Measurements from ENCODE around the gene MBOAT2.

The MBOAT2 gene

GRCh38 chr2:8831516-8831915 lies 172.0 kb downstream of the MBOAT2 start:
- ATAC-seq (ENCODE audit: insufficient read depth, low read depth) (no peak), DNase-seq (no peak)
- Histone ChIP-seq H4K20me1 (ENCODE audit: insufficient read depth, low read length) (peaks cover 45% of the 10 kb centered on the region), H3K4me3 (ENCODE audit: low read depth in 1 of 2, low read length in 2 of 2) (no peak overlapping the region), H3K27me3 (ENCODE audit: insufficient read depth, low read length, poor library complexity) (no peaks in the 10 kb centered on the region), H3K4me1 (ENCODE audit: insufficient read depth, low read length) (peaks cover 26% of the 10 kb centered on the region), H3K27ac (ENCODE audit: low read length) (no peak overlapping the region), H3K36me3 (ENCODE audit: insufficient read depth, low read length) (no peaks in the 10 kb centered on the region; the same call in 1 of the 2 replicates), H3K4me2 (ENCODE audit: insufficient read depth, low read length) (no peak overlapping the region), H3K9me3 (ENCODE audit: insufficient read depth, low read length, severe bottlenecking) (no peaks in the 10 kb centered on the region), H3K79me2 (ENCODE audit: insufficient read depth, low read length) (peaks cover 88% of the 10 kb centered on the region), H3K9ac (ENCODE audit: low read depth, low read length) (no peak overlapping the region), H2AFZ (ENCODE audit: low read depth, low read length) (no peak overlapping the region)
- TF ChIP-seq EZH2 (IDR thresholded peaks at IDR 0.05; ENCODE audit: borderline replicate concordance, low read depth, low read length, severe bottlenecking) (no peak), CTCF (IDR thresholded peaks at IDR 0.05; ENCODE audit: borderline replicate concordance, extremely low read depth, low read length, poor library complexity, severe bottlenecking) (no peak)

GRCh38 chr2:8827729-8828128 lies 175.8 kb downstream of the MBOAT2 start:
- no peak overlapping the region for H2AFZ ChIP-seq (ENCODE audit: low read depth, low read length)
- H3K4me1 ChIP-seq (ENCODE audit: insufficient read depth, low read length), result no peaks in the 10 kb centered on the region
- H3K4me2 ChIP-seq (ENCODE audit: insufficient read depth, low read length), result no peak overlapping the region
- H3K9me3 ChIP-seq (ENCODE audit: insufficient read depth, low read length, severe bottlenecking), result no peaks in the 10 kb centered on the region
- no peak overlapping the region for H3K9ac ChIP-seq (ENCODE audit: low read depth, low read length)
- TF ChIP-seq EZH2 (IDR thresholded peaks at IDR 0.05; ENCODE audit: borderline replicate concordance, low read depth, low read length, severe bottlenecking) (no peak), CTCF (IDR thresholded peaks at IDR 0.05; ENCODE audit: borderline replicate concordance, extremely low read depth, low read length, poor library complexity, severe bottlenecking) (no peak)
- H3K27me3 ChIP-seq (ENCODE audit: insufficient read depth, low read length, poor library complexity), result no peaks in the 10 kb centered on the region
- peaks cover 30% of the 10 kb centered on the region for H4K20me1 ChIP-seq (ENCODE audit: insufficient read depth, low read length)
- no peak overlapping the region for H3K4me3 ChIP-seq (ENCODE audit: low read depth in 1 of 2, low read length in 2 of 2)
- H3K79me2 ChIP-seq (ENCODE audit: insufficient read depth, low read length), result peaks cover 51% of the 10 kb centered on the region
- no peak overlapping the region for H3K27ac ChIP-seq (ENCODE audit: low read length)
- no peak for DNase-seq
- H3K36me3 ChIP-seq (ENCODE audit: insufficient read depth, low read length), result peaks cover 14% of the 10 kb centered on the region
- no peak for ATAC-seq (ENCODE audit: insufficient read depth, low read depth)

- no peak for DNase-seq
- Histone ChIP-seq H2AFZ (ENCODE audit: low read depth, low read length) (no peak overlapping the region), H3K4me3 (ENCODE audit: low read depth in 1 of 2, low read length in 2 of 2) (no peak overlapping the region), H3K9ac (ENCODE audit: low read depth, low read length) (no peak overlapping the region), H3K9me3 (ENCODE audit: insufficient read depth, low read length, severe bottlenecking) (no peaks in the 10 kb centered on the region), H4K20me1 (ENCODE audit: insufficient read depth, low read length) (peaks cover 6% of the 10 kb centered on the region; the same call in 1 of the 2 replicates), H3K79me2 (ENCODE audit: insufficient read depth, low read length) (peaks cover under 1% of the 10 kb centered on the region; the same call in 1 of the 2 replicates), H3K36me3 (ENCODE audit: insufficient read depth, low read length) (peaks cover 34% of the 10 kb centered on the region), H3K4me2 (ENCODE audit: insufficient read depth, low read length) (no peak overlapping the region), H3K4me1 (ENCODE audit: insufficient read depth, low read length) (no peaks in the 10 kb centered on the region), H3K27ac (ENCODE audit: low read length) (no peak overlapping the region), H3K27me3 (ENCODE audit: insufficient read depth, low read length, poor library complexity) (no peaks in the 10 kb centered on the region)
- no peak for TF ChIP-seq EZH2 (IDR thresholded peaks at IDR 0.05; ENCODE audit: borderline replicate concordance, low read depth, low read length, severe bottlenecking)
- TF ChIP-seq CTCF (IDR thresholded peaks at IDR 0.05; ENCODE audit: borderline replicate concordance, extremely low read depth, low read length, poor library complexity, severe bottlenecking), result no peak
- ATAC-seq (ENCODE audit: insufficient read depth, low read depth), result no peak
Observed at GRCh38 chr2:8822218-8822617, 181.3 kb downstream of the MBOAT2 start.
